ENCODE data around the gene SH2D3C. TPM values are rescaled to one million over a fixed set of nuclear protein-coding genes. Genes with fewer than 3 reads are reported as not detected.

SH2D3C gene
- total RNA-seq, 2 experiments from 2014 or later, result 10.9 to 11.8 TPM

DNA sequence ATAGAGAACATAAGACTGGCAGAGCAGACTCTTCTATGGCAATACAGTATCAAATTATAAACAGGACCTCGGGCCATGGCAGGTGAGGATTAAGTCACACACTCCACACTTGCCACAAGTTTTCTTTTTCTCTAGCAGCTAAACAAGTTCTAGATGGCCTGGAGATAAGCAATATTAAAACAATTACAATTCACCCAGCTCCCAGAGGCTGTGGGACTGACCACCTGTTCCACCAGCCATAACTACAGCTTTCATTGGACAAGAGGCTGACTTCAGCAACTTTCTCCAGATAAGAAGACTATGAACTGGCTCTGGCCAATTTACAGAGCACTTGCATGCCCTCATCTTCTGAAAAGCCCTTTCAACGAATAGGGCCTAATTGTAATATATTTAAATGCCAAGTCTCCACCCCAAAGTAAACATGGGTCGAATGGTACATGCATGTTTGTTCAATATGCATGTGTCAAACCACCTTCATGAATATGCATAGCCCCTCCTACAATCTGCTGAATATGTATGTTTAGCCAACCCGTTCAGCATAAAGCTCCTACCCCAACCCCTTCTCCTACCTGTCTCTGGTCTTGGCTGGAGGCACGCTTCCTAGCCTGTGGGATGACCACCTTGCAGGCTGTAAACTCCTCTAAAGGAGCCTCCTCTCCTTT lies 77.7 kb downstream of the SH2D3C start:
- no peak for DNase-seq
- Histone ChIP-seq H3K4me1 (ENCODE audit: insufficient read depth, low read length) (peaks cover 13% of the 10 kb centered on the region), H3K27ac (ENCODE audit: low read depth in 1 of 2, low read length in 2 of 2) (no peak overlapping the region), H3K4me3 (ENCODE audit: low read length) (no peak overlapping the region), H3K36me3 (ENCODE audit: insufficient read depth, low read length) (no peaks in the 10 kb centered on the region), H3K9me3 (ENCODE audit: control insufficient read depth in 1 of 2, insufficient read depth in 1 of 2, low read length in 2 of 2) (no peaks in the 10 kb centered on the region), H3K27me3 (ENCODE audit: control insufficient read depth in 1 of 2, insufficient read depth in 2 of 2, low read length in 2 of 2) (no peaks in the 10 kb centered on the region)
- Mint-ChIP-seq H3K4me3 (peak overlapping the region; percentile 12), H3K27ac (no peak overlapping the region), H3K36me3 (ENCODE audit: low read depth) (no peaks in the 10 kb centered on the region), H3K27me3 (no peaks in the 10 kb centered on the region), H3K9me3 (no peaks in the 10 kb centered on the region), H3K4me1 (ENCODE audit: low read depth) (peaks cover 12% of the 10 kb centered on the region)
- no peak for ATAC-seq (ENCODE audit: poor library complexity)
- ChIA-PET CTCF (no interaction called here), POLR2A (interaction anchor here (0.5 to 0.6 kb wide), 2 partner anchors 77 to 308 kb away, joined by 3 read pairs; no protein-coding TSS in a partner anchor)
- TF ChIP-seq CTCF (IDR thresholded peaks at IDR 0.05), result no peak
- intact Hi-C loops (cut with DNase I, micrococcal nuclease), result loop anchor here in 1 of 2 experiments (1.0 kb wide), 1 partner anchor 14 kb away; no protein-coding TSS in a partner anchor

GRCh38 chr9:127700140-127700539 lies 78.3 kb downstream of the SH2D3C start:
- intact Hi-C loops (cut with DNase I, micrococcal nuclease), result loop anchor here in 1 of 2 experiments (1.0 kb wide), 1 partner anchor 14 kb away; no protein-coding TSS in a partner anchor
- Histone ChIP-seq H3K9me3 (ENCODE audit: control insufficient read depth in 1 of 2, insufficient read depth in 1 of 2, low read length in 2 of 2) (no peaks in the 10 kb centered on the region), H3K27ac (ENCODE audit: low read depth in 1 of 2, low read length in 2 of 2) (no peak overlapping the region), H3K4me3 (ENCODE audit: low read length) (no peak overlapping the region), H3K36me3 (ENCODE audit: insufficient read depth, low read length) (no peaks in the 10 kb centered on the region), H3K27me3 (ENCODE audit: control insufficient read depth in 1 of 2, insufficient read depth in 2 of 2, low read length in 2 of 2) (no peaks in the 10 kb centered on the region), H3K4me1 (ENCODE audit: insufficient read depth, low read length) (peaks cover 13% of the 10 kb centered on the region)
- POLR2A ChIA-PET, result interaction anchor here (0.5 to 0.6 kb wide), 2 partner anchors 78 to 307 kb away, joined by 3 read pairs; no protein-coding TSS in a partner anchor
- Mint-ChIP-seq H3K9me3 (no peaks in the 10 kb centered on the region), H3K4me1 (ENCODE audit: low read depth) (peaks cover 12% of the 10 kb centered on the region), H3K36me3 (ENCODE audit: low read depth) (no peaks in the 10 kb centered on the region), H3K27ac (no peak overlapping the region), H3K4me3 (peak overlapping the region; percentile 23), H3K27me3 (no peaks in the 10 kb centered on the region)
- ATAC-seq (ENCODE audit: poor library complexity) (no peak), DNase-seq (no peak)
- CTCF ChIA-PET, result no interaction called here
- no peak for TF ChIP-seq CTCF (IDR thresholded peaks at IDR 0.05)

GRCh38 chr9:127698985-127699670 lies 79.3 kb downstream of the SH2D3C start:
- H3K4me3 Mint-ChIP-seq, result peak overlapping the region; percentile 67
- peaks cover 13% of the 10 kb centered on the region for H3K4me1 ChIP-seq (ENCODE audit: insufficient read depth, low read length)
- peak overlapping the region; percentile 63 for H3K4me3 ChIP-seq (ENCODE audit: low read length)
- peak; percentile 98 for ATAC-seq (ENCODE audit: poor library complexity)
- H3K9me3 Mint-ChIP-seq, result no peaks in the 10 kb centered on the region
- peaks cover 12% of the 10 kb centered on the region for H3K4me1 Mint-ChIP-seq (ENCODE audit: low read depth)
- H3K27me3 ChIP-seq (ENCODE audit: control insufficient read depth in 1 of 2, insufficient read depth in 2 of 2, low read length in 2 of 2), result no peaks in the 10 kb centered on the region
- H3K27me3 Mint-ChIP-seq, result no peaks in the 10 kb centered on the region
- ChIA-PET POLR2A (no interaction called here), CTCF (interaction anchor here (0.7 kb wide), 1 partner anchor 163 kb away, joined by 3 read pairs; no protein-coding TSS in a partner anchor)
- no peaks in the 10 kb centered on the region for H3K36me3 Mint-ChIP-seq (ENCODE audit: low read depth)
- H3K9me3 ChIP-seq (ENCODE audit: control insufficient read depth in 1 of 2, insufficient read depth in 1 of 2, low read length in 2 of 2), result no peaks in the 10 kb centered on the region
- peak overlapping the region in 1 of 2 donors; percentile 50 for H3K27ac ChIP-seq (ENCODE audit: low read depth in 1 of 2, low read length in 2 of 2)
- TF ChIP-seq CTCF (IDR thresholded peaks at IDR 0.05), result no peak
- H3K27ac Mint-ChIP-seq, result no peak overlapping the region
- intact Hi-C loops (cut with DNase I, micrococcal nuclease), result no loop called here
- peak; percentile 66 to 93 (median 75) for DNase-seq
- no peaks in the 10 kb centered on the region for H3K36me3 ChIP-seq (ENCODE audit: insufficient read depth, low read length)

All from CD4-positive, alpha-beta T cell (primary cell).